Muscle layer of colon (tissue), 2 donors: ENCODE measurements around the gene ALKBH5.

Experiments
- H3K27ac ChIP-seq: one replicate; pipeline ENCODE4 v1.7.0; 2013; ENCODE audit warnings: low read depth, mild to moderate bottlenecking, low read length, moderate library complexity
- H3K27me3 ChIP-seq, 2 donors: one replicate each; pipeline ENCODE4 v1.7.0; 2013; ENCODE audit warnings: low read length in 2 of 2, mild to moderate bottlenecking in 2 of 2; ENCODE audit not compliant: insufficient read depth in 2 of 2, control insufficient read depth in 1 of 2
- H3K36me3 ChIP-seq: one replicate; pipeline ENCODE4 v1.7.0; 2013; ENCODE audit warnings: mild to moderate bottlenecking, low read length; ENCODE audit not compliant: insufficient read depth
- H3K4me1 ChIP-seq: one replicate; pipeline ENCODE4 v1.7.0; 2013; ENCODE audit warnings: mild to moderate bottlenecking, low read length; ENCODE audit not compliant: insufficient read depth
- H3K4me3 ChIP-seq, 2 donors: one replicate each; pipeline ENCODE4 v1.7.0; 2013; ENCODE audit warnings: low read length in 2 of 2, low read depth in 1 of 2, mild to moderate bottlenecking in 1 of 2, moderate library complexity in 1 of 2
- H3K9ac ChIP-seq: one replicate; pipeline ENCODE4 v1.7.0; 2013; ENCODE audit warnings: low read length
- H3K9me3 ChIP-seq: one replicate; pipeline ENCODE4 v1.7.0; 2013; ENCODE audit warnings: mild to moderate bottlenecking, low read length
- donor health status: abdominal sarcoma.
- donor health status: Adenocarcinoma of cecum.

ALKBH5 gene

GRCh38 chr17:18183334-18184142, at the start of gene ALKBH5:
Gene ALKBH5, plus strand, starts transcription at chr17:18183828. Its CDS starts 416 bp downstream, at chr17:18184244.
- Histone ChIP-seq H3K36me3 (peaks cover 11% of the 10 kb centered on the region), H3K9me3 (no peaks in the 10 kb centered on the region), H3K27ac (peak within 1 kb of the TSS; percentile 92), H3K27me3 (no peaks in the 10 kb centered on the region), H3K4me1 (peaks cover 40% of the 10 kb centered on the region), H3K4me3 (peak within 1 kb of the TSS; percentile 72 to 79), H3K9ac (peak within 1 kb of the TSS; percentile 67)

- Histone ChIP-seq H3K27ac (no peak overlapping the region), H3K9me3 (no peaks in the 10 kb centered on the region), H3K27me3 (no peaks in the 10 kb centered on the region), H3K9ac (no peak overlapping the region), H3K4me1 (no peaks in the 10 kb centered on the region), H3K36me3 (no peaks in the 10 kb centered on the region), H3K4me3 (no peak overlapping the region)
Observed at GRCh38 chr17:18136357-18136756, 47.3 kb upstream of the ALKBH5 start.

- Histone ChIP-seq H3K9me3 (no peaks in the 10 kb centered on the region), H3K9ac (no peak overlapping the region), H3K27ac (no peak overlapping the region), H3K4me1 (no peaks in the 10 kb centered on the region), H3K27me3 (peaks cover 0 to 13% of the 10 kb centered on the region in 2 donors), H3K4me3 (no peak overlapping the region), H3K36me3 (no peaks in the 10 kb centered on the region)
Observed at GRCh38 chr17:18138065-18138749, 45.4 kb upstream of the ALKBH5 start.

DNA sequence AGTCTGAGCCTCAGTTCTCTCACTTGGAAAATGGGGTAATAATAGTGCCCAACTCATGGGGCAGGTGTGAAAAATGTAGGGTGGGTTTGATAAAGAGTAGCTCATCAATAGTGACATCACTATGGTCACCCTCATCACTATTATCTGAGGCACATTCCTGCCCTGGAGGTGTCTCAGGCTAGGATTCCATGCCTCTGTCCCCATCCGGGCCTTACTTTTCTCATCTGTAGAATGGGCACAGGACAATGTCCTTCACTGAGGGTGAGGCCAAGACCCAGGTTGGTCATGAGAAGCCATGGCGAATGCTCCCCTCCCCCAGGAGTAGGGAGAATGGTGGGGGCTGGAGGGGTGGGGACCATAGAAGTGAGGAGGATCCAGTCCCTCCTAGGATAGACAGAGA, 44.5 kb upstream of the ALKBH5 start:
- no peaks in the 10 kb centered on the region for H3K9me3 ChIP-seq
- H3K4me3 ChIP-seq, result no peak overlapping the region
- no peaks in the 10 kb centered on the region for H3K4me1 ChIP-seq
- no peak overlapping the region for H3K9ac ChIP-seq
- H3K36me3 ChIP-seq, result no peaks in the 10 kb centered on the region
- no peak overlapping the region for H3K27ac ChIP-seq
- peaks cover 0 to 17% of the 10 kb centered on the region in 2 donors for H3K27me3 ChIP-seq

GRCh38 chr17:18139498-18139897, 44.1 kb upstream of the ALKBH5 start:
- Histone ChIP-seq H3K9ac (no peak overlapping the region), H3K4me1 (no peaks in the 10 kb centered on the region), H3K4me3 (no peak overlapping the region), H3K27ac (no peak overlapping the region), H3K27me3 (peaks cover 0 to 17% of the 10 kb centered on the region in 2 donors), H3K9me3 (no peaks in the 10 kb centered on the region), H3K36me3 (no peaks in the 10 kb centered on the region)

DNA sequence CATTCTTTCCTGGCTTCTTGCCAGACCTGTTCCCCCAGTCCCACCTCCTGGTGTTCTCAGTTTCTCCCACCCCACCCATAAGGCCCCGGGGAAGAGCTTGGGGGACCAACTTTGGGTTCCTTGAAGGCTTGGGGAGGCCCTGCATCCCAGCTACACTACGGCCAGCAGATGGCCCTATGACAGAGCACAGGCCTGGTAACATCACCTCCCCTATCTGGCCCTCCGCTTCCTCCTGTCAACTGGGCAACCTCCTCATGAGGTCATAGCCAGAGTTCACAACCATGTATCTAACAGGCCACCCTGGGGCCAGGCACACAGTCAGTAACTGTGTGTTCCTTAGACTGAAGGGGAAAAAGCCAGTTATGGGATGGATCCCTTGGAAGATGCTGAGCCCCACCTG, 43.7 kb upstream of the ALKBH5 start:
- H3K36me3 ChIP-seq, result no peaks in the 10 kb centered on the region
- H3K9me3 ChIP-seq, result no peaks in the 10 kb centered on the region
- no peak overlapping the region for H3K9ac ChIP-seq
- H3K27me3 ChIP-seq, result peaks cover 0 to 17% of the 10 kb centered on the region in 2 donors
- no peak overlapping the region for H3K4me3 ChIP-seq
- H3K27ac ChIP-seq, result no peak overlapping the region
- H3K4me1 ChIP-seq, result no peaks in the 10 kb centered on the region

DNA sequence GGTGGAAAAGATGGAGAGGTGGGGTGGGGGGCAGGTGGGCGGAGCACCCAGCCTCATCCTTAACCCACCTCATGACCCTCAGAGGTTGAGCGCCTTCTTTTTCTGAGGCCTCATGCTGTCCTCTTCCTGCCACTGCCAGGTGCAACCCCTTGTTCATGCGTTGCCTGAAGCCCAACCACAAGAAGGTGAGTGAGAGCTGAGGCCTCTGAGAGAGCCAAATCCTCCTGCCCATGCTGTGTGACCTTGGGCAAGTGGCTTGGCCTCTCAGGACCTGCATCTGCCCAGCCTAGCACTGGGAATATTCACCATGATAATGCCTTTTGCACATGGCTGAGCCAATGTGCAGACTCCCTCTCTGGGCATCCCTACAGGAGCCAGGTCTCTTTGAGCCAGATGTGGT, 43.0 kb upstream of the ALKBH5 start:
- peaks cover 0 to 17% of the 10 kb centered on the region in 2 donors for H3K27me3 ChIP-seq
- H3K36me3 ChIP-seq, result no peaks in the 10 kb centered on the region
- no peaks in the 10 kb centered on the region for H3K9me3 ChIP-seq
- no peak overlapping the region for H3K27ac ChIP-seq
- H3K4me1 ChIP-seq, result no peaks in the 10 kb centered on the region
- no peak overlapping the region for H3K4me3 ChIP-seq
- no peak overlapping the region for H3K9ac ChIP-seq

- Histone ChIP-seq H3K4me1 (no peaks in the 10 kb centered on the region), H3K9ac (no peak overlapping the region), H3K27ac (no peak overlapping the region), H3K9me3 (no peaks in the 10 kb centered on the region), H3K4me3 (no peak overlapping the region), H3K36me3 (no peaks in the 10 kb centered on the region), H3K27me3 (peaks cover 0 to 17% of the 10 kb centered on the region in 2 donors)
Observed at GRCh38 chr17:18141210-18141803, 42.3 kb upstream of the ALKBH5 start.

GRCh38 chr17:18142417-18142816, 41.2 kb upstream of the ALKBH5 start:
- peaks cover 0 to 17% of the 10 kb centered on the region in 2 donors for H3K27me3 ChIP-seq
- H3K9ac ChIP-seq, result no peak overlapping the region
- no peaks in the 10 kb centered on the region for H3K36me3 ChIP-seq
- no peak overlapping the region for H3K4me3 ChIP-seq
- no peak overlapping the region for H3K27ac ChIP-seq
- H3K4me1 ChIP-seq, result no peaks in the 10 kb centered on the region
- H3K9me3 ChIP-seq, result no peaks in the 10 kb centered on the region

DNA sequence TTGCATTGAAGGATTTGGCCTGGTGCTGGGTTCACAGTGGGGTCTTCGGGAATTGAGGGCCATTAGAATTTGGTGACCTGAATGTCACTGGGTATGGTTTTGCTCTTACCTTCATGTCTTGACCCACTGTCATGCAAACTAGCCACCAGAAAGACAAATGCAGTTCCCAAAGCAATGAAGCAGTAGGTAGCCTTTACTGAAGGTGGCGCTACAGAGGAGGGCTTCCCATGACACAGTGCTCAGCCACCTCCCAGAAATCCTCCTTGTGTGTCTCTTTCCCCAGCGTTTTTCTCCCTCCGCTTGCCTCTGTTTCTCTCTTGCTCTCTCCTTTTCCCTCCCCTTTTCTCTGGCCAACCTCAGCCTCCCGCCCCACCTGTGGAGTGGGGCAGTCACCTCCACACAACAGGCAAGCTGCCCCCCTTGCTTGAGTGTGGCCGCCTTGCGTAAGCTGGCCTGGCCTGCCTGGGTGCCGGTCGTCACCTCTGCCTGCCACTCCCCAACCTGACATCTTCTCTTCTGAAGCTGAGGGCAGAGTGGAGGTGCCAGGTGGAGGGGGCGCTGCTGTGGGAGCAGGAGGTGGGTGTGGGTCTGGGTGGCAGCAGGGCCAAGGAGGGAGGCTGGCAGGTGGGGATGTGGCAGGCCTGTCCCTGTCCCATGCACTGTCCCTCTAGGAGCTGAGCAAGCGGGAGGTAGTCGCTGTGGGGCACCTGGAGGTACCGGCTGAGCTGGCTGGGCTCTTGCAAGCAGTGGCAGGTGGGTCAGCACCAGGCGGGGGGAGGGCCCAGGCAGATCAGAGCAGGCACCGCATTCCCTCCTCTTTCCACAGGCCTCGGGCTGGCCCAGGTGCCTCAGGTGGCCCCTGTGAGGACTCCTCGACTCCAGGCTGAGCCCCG, 40.3 kb upstream of the ALKBH5 start:
- H3K4me3 ChIP-seq, result no peak overlapping the region
- no peaks in the 10 kb centered on the region for H3K9me3 ChIP-seq
- no peaks in the 10 kb centered on the region for H3K4me1 ChIP-seq
- no peak overlapping the region for H3K27ac ChIP-seq
- peaks cover 0 to 17% of the 10 kb centered on the region in 2 donors for H3K27me3 ChIP-seq
- no peaks in the 10 kb centered on the region for H3K36me3 ChIP-seq
- no peak overlapping the region for H3K9ac ChIP-seq

- no peaks in the 10 kb centered on the region for H3K36me3 ChIP-seq
- H3K4me1 ChIP-seq, result no peaks in the 10 kb centered on the region
- no peak overlapping the region for H3K4me3 ChIP-seq
- peaks cover 0 to 17% of the 10 kb centered on the region in 2 donors for H3K27me3 ChIP-seq
- H3K27ac ChIP-seq, result no peak overlapping the region
- H3K9ac ChIP-seq, result no peak overlapping the region
- no peaks in the 10 kb centered on the region for H3K9me3 ChIP-seq
Observed at GRCh38 chr17:18144261-18144660, 39.4 kb upstream of the ALKBH5 start.
